NCI-H146 treated with DMSO at 0.1 percent for 48 hours (cell line): Measurements from ENCODE around the gene PAX3.
A peak's percentile ranks its signal among the peaks of the same experiment; 100 is the strongest.

Experiments used
- DNase-seq: peaks from one replicate; lab custom pipeline; 2025; ENCODE audit not compliant: unreplicated experiment; lab: John Stamatoyannopoulos, UW

PAX3 gene

GRCh38 chr2:222296911-222297599 is 1.7 kb downstream of the PAX3 start:
- no peak for DNase-seq

- no peak for DNase-seq
Measured at GRCh38 chr2:222296311-222296741, 2.5 kb downstream of the PAX3 start.

- DNase-seq: no peak
Measured at GRCh38 chr2:222295368-222296062, 3.3 kb downstream of the PAX3 start.

GRCh38 chr2:222294996-222295367 is 3.8 kb downstream of the PAX3 start:
- DNase-seq: no peak

- DNase-seq: no peak
Measured at GRCh38 chr2:222293660-222294630, 4.9 kb downstream of the PAX3 start.

- DNase-seq: no peak
Measured at GRCh38 chr2:222292149-222293134, 6.4 kb downstream of the PAX3 start.

DNA sequence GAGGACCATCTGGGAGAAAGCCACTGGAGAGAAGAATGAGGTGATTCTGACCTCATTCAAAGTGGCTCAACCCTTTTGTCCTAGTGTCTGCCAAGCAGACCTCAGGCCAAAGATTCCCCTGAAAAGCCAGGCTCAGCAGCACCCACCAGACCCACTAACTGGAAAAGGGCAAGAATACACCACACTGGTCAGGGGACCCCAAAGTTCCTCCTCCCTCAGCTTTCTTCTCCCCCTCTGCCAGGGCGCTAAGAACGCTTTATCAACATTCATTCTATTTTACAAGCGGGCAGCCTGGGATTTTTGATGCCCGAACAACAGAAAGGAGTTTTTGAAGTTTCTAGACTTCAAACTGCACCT is 7.3 kb downstream of the PAX3 start:
- no peak for DNase-seq

DNA sequence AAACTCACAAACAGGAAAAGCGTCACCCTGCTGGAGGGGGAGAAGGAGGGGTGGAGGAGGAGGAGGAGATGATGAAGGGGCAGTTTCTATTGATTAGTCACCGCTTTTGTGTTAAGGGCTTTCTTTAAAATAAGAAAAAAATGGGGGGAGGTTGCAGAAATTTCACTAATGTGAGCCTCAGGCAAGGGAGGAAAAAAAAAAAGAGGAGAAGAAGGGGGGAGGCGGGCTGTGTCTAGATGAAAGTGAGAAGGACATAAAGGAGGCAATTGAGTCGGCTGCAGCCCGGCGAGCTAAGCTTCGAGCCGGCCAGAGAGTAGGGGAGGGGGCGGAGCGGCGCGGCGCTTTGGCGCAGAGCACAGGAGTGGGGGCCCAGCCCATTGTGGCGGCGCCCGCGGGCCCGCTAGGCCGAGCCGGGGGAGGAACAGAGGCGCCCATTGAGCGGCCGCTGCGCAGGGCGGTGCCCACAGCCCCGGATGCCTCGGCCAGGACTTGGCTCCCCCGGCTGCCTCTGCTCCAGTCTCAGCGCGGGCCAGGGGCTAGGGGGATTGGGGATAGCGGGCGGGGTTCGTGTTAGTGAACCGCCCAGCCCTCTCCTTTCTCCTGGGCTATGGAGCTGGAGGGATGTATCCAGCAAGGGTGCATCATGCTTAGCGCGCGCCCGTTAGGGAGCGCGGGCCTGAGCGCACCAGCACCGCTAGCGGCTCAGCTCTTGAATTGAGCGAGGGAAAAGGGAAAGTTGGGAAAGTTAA is 7.9 kb downstream of the PAX3 start:
- DNase-seq: no peak

DNA sequence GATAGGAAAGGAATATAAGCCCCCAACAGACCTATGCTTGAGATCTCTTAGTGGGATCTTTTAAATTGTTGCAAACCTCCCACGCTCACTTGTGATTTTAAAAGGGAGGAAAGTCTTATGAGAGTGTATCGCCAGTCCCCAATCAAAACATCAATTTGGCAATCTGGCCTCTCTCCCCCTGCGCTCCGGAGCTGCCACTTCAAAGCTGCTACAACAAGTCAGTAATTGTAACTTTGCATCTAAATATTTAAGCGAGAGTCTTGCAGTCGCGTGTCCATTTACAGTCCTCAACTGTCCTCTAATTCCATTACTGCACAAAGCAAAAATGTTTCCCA is 8.4 kb downstream of the PAX3 start:
- no peak for DNase-seq

GRCh38 chr2:222289278-222290160 is 9.3 kb downstream of the PAX3 start:
- no peak for DNase-seq

DNA sequence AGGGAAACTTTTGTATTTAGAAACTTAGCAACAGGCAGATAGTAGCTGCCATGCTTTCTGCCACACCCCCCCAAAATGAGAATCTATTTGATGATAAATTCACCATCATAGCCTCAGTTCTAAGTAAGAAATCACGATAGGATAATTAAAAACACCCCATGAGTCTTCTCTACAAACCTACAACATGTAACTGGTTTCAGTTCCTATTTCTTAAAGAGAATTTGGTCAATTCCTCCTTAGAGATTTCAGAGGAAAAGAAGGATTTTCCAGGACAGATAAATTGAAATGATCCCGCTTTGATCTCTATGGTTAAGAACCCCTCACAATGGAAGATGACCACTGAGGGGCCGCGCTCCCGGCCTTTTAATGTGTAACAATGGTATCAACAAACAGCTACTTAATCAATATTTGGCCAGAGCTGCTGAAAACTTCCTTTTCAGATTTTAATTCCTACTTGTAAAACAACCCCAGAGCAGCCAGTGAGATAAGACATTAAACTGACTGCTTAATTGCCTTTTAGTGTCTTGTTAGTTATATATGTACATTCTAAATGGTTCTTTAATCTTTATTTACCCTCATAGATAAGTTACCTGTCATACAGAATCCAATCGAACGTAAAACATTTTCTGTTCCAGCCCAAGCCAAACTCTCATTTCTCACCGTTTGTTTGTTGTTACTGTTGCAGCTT is 10.1 kb downstream of the PAX3 start:
- DNase-seq: no peak

- no peak for DNase-seq
Measured at GRCh38 chr2:222287862-222288479, 10.8 kb downstream of the PAX3 start.

- DNase-seq: no peak
Measured at GRCh38 chr2:222284466-222284865, 14.3 kb downstream of the PAX3 start.

DNA sequence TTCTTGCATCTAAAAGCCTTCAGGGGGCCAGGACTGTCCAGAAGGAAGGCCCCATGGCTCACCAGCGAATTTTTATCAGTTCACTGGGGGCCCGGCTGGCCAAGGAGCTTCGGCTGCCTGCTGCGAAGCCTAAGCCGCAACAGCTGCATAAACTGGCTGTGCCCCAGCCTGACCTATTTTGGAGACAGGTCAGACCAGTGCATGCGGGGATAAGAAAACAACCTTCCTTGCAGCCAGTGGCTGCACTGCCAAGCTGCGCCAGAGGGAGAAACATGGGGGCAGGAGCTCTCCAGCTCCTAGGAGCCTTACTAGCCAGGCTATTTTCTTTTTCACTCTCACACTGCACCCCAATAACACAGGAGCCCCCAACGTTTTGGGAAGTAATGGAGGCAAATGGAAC is 15.2 kb downstream of the PAX3 start:
- no peak for DNase-seq

DNA sequence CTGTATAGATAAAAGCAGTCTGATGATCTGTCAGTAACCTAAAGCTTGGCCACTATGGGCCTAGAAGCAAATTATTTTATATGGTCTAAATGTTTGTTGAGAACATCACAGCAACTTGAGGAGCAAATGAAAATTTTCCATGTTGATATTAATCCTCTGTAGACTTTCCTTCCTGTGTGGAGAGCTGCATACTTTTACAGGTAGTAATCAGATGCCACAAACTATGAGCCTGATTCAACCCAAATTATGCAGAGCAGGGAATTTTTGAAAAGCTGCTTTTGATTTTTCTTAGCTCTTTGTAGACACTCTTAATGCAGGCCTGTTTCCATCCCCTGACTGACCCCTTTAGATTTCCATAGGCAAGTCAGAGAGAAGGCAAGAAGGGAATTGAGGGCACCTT is 17.3 kb downstream of the PAX3 start:
- no peak for DNase-seq

- no peak for DNase-seq
Measured at GRCh38 chr2:222280795-222281194, 18.0 kb downstream of the PAX3 start.

- DNase-seq: peak; percentile 53
Measured at GRCh38 chr2:222272446-222273015, 26.3 kb downstream of the PAX3 start.

GRCh38 chr2:222271854-222272253 is 26.9 kb downstream of the PAX3 start:
- no peak for DNase-seq
